ENCODE data around the gene ACBD5.

ACBD5 gene

DNA sequence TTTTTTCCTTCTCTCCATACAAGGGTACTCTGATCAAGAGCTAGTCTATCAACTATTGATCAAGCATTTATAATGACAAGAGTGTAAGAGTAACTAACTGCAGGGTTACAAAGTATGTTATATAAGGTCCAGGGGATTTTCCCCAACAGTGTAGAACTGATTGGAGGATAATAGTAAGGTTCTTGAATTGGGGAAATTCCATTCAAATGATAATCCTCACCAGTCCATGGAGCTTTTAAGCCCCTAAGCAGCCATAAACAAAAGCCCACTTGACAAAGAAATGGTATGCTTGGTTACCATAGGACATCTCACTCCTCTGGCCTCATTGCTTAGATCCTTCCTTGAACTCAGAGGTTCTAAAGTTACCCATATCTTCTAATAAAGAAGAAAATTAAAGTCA, 94.7 kb downstream of the ACBD5 start:
- DNase-seq: no peak
